Hepatocyte (in vitro differentiated cells): Measurements from ENCODE around the gene MITF.

Source experiments
- CTCF ChIP-seq: fragments of 200-600 bp; sonication (generic); IDR thresholded peaks from 2 replicates; pipeline ENCODE4 v1.5.1; 2016; ENCODE audit warnings: antibody characterized with exemption, mild to moderate bottlenecking; ENCODE audit not compliant: poor library complexity
- EZH2phosphoT487 ChIP-seq: fragments of 200-600 bp; sonication (generic); IDR thresholded peaks from one replicate; pipeline ENCODE4 v1.6.1; 2018; ENCODE audit warnings: antibody characterized with exemption, mild to moderate bottlenecking, low read depth, moderate library complexity; ENCODE audit not compliant: unreplicated experiment, severe bottlenecking

GRCh38 chr3:69976021-69976420, 236.8 kb downstream of the MITF start:
- TF ChIP-seq CTCF = no peak
- no peak for TF ChIP-seq EZH2phosphoT487
